ENCODE results near the gene TRAPPC2L.
"Not testable (repeated sequence)": the region's sequence is repeated elsewhere in the genome, so short reads cannot be mapped to it uniquely, and the experiment has no call there.

TRAPPC2L gene

DNA sequence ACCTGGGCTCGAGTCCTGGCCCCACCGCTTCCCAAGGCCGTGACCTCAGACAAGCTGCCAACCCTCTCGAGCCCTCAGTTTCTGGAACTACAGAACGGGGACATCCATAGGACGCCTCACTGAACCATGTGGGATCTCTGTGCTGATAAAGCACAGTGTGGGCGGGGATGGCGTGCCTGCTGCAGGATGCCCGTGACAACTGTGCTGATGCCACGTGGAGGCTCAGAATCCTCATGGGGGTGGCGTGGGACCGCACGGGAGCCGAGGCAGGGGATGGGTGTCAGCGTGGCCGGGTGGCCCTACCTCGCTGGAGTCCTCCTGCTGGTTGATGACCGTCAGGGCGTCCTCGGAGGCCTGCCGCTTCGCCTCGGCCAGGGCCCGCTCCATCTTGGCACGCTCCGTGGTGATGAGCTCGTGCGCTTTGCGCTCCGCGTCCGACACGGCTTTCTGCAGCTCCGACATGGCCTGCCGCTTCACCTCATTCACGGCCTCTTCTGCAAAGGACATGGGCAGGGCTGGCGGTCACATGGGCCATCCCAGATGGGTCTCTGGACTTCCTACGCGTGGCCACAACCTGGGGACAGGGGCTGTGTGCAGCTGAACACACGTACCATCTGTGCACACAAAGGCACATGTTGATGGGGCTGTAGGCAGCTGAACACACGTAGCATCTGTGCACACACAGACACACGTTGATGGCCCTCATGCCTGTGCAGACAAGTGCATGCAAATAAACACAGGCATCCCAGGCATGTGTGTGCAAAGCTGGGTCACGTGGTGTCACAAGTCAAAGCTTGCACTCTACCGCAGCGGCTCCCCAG lies 22.2 kb downstream of the TRAPPC2L start:
- DNase-seq: no peak

DNA sequence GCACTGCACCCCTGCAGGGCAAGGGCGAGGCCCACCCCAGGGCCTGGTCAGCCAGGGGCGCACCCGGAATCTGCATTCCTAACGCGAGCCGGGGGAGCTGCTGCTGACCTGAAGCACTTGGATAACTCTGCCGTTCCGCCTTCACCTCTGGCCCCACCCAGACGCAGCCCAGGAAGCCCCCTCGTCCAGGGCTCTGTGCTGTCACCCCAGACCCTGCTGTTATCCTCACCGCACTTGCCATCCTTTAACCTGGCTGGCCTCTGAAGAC lies 22.8 kb downstream of the TRAPPC2L start:
- DNase-seq: no peak

DNA sequence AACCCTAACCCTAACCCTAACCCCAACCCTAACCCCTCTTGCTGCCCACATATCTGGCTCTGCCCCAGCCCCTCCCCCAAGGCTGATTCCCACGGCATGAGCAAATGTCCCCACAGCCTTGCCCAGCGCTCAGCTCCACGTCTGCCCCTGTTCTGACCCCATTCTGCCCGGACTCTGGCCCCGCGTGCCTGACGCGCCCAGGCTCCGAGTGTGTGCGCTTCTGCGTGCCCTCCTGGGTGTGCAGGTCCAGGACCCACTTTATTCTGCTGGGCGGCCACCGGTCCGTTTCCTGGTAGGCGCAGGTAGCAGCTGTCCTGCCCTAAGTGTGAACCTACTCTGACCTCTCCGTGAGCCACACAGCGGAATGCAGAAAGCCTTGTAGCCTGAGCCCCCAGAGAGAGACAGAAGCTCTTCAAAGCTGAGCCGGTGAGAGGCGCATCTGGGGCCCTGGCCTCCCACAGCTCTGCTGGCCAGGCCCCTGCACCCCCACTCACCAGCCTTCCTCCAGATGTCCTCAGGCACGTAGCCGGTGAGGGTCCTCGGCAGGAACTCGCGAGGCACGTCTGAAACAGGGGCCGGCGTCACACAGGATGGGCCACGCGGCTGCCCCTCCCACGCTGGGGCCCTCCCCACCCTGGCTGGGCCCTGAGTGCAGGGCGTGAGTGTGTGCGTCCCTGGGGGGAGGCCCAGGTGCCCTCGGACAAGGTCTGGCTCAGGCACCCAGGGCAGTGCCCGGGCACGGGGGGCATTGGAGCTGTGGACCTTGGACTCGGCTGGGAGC lies 23.5 kb downstream of the TRAPPC2L start:
- no peak for DNase-seq

DNA sequence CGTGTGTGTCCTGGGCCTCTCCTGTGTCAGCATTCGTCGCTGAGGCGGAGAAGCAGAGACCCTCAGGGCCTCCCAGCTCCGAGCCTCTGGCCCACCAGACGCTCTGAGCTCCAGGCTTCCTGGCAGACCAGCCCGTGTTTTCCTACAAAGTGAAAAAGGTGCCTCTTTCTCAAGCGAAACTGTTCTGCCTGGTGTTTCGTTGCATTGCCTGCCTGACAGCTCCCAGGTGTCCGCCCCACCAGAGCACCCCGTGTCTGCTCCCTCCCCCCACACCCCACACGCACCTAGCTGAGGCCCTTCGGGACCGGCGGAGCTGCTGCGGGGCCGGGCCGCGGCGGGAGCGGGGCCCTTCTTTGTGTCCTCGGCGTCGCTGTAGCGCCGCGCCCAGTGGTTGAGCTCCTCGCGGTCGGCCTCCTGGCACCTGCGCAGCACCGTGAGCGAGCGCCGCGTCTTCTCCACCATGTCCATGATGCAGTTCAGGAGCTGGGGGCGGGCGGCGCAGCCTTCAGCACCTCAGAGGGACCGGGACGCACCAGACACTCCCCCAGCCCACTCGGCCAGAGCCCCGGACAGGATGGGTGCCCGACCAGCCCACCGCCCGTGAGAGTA lies 24.2 kb downstream of the TRAPPC2L start:
- DNase-seq: no peak

DNA sequence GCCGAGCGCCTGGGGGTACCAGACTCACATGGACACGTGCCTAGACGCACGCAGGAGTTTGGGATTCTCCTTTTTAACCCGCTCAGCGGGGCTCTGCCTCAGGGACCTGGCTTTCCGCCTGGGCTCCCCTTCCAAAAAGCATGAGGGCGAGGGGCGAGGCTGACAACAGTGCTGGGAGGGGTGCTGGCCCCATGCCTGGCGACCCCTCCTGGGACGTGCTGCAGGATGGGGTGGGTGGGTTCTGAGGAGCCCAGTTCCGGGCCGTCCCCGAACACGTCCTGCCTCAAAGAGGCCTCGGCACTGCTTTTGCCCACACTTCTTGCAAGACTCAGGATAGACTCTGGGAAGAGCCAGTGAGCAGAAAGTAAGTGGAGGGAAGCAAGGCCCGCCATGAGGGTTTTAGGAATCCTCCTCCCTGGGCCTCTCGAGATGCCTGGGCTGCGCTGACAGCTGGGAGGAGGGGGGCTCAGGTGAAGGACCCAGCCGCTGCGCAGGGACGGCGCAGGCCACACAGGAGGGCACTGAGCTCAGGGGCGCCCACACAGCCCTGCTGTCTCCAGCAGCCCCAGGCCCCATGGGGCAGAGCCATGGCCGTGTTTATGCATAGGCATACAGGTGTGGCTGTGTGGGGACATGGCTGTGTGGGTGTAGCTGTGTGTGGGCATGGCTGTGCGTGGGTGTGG lies 24.9 kb downstream of the TRAPPC2L start:
- DNase-seq: no peak

DNA sequence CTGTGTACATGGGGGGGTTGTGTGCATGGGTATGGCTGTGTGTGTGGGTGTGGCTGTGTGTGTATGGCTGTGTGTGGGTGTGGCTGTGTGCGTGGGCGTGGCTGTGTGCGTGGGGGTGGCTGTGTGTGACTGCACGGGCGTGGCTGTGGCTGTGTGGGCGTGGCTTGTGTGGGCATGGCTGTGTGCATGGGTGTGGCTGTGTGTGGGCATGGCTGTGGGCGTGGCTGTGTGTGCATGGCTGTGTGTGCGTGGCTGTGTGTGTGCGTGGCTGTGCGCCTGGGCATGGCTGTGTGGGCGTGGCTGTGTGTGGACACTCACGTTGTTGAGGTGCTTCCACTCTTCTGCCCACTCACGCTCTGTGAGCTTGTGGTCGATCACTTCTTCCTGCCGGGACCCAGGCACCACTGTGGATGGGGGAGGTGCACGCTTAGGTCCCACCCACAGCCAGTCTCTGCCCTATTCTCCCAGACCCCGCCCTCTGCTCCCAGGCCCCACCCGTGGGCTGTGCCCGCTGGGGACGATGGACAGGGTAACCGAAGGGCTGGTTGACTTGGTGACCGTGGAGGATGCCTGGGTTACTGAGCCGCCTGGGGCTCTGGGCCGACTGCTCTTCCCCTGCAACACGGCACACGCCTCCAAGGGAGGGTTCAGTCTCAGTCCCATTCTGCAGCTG lies 25.6 kb downstream of the TRAPPC2L start:
- DNase-seq: no peak

DNA sequence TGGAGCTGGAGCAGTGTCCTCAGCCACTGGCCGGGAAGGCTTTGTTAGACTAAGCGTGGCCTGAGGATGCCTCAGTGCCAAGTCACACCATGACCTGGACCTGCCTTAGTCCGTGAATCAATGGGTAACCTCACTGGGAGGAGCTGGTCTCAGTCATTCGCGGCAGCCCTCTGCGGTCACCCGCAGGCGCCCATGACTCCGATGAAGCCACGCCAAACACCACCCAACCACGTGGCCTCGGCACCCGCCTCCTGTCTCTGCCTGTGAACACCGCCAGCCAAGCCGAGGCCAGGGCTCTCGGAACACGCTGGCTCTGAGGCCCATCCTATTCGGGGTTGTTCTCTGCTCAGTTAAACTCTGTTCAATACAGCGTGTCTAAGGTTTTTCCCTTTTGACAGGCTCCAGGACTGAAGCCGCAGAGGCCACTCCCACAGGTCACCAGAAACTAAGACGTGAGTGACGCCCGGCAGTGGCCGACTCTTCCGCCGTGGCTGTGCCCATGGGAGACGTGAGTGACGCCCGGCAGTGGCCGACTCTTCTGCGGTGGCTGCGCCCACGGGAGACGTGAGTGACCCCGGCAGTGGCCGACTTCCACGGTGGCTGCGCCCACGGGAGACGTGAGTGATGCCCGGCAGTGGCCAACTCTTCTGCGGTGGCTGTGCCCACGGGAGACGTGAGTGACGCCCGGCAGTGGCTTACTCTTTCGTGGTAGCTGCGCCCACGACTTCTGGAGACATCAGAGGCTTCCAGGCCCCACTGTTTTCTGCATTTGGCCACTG lies 26.4 kb downstream of the TRAPPC2L start:
- no peak for DNase-seq

DNA sequence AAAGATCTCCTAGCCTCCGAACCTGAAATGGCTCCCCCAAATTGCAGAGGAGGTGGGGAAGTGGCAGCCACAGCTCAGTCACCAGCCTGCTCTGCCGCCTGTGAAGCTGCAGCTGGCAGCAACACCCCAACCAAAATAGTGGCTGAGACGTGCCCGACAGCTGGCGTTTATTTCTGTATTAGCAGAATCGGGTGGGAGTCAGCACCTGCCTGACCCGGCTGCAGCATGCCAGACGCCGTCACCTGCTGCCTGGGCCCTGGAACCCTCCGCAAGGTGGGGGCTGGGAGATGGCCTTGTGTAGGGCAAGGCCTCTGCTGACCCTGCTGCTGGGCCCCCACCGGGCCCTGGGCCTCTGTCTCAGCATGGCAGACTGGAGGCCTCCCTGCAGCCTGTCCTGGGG lies 27.0 kb downstream of the TRAPPC2L start:
- peak in 1 of 2 experiments; percentile 53 for DNase-seq

DNA sequence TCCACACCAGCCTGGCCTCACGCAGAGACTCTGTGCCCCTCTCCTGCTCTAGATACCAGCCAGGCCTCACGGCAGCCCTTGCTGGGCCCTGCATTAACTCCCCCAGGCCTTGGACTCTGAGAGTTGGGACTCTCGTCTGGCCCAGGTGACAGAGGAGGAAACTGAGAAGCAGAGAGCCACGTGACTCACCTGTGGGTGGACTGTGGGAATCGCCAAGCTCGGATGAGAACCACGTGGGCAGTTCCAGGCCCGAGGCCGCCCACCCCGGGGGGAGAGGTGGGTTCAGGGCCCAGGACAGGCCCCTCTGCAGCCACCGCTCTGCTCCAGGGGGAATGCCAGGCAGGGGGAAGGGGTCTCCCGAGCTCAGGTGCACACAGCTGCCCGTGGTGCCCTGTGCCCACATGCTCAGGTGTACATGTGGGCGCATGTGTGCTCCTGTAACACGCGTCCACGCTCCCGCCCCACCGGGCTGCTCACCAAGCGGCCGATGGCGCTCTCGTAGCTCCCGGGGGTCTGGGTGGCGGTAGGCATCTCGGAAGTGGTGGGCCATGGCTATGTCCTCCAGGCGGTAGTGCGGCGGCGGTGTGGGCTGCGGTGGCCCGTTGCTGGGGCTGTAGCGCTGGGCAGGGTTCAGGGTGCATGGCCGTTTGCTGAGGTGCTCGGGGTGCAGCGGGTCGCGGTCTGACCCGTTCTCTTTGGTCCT lies 27.8 kb downstream of the TRAPPC2L start:
- no peak for DNase-seq

DNA sequence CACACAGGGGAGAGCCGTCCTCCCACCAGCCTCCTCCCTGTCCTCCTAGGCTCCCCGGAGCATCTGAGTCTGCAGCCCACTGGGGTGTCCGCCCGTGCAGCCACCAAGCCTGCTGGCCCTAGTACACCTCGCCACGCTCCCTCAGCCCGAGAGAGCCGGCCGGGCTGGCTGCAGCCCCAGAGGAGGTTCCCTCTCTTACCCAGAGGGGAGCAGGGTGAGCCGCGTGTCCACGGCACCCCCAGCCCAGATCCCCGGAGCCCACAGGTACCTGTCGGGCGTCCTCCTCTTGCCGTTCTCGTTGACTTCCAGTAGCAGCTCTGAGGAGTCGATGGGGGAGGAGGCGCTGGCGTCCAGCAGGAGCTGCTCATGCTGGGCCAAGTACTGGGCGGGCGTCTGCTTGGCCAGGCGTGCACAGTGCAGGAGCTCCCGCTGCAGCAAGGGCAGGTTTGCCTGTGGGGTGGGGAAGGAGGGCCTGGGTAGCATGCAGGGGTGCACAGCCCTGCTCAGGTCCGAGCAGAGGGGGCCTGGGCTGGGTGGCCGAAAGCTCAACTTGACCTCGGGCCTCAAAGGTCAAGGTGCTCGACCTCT lies 28.9 kb downstream of the TRAPPC2L start:
- no peak for DNase-seq

DNA sequence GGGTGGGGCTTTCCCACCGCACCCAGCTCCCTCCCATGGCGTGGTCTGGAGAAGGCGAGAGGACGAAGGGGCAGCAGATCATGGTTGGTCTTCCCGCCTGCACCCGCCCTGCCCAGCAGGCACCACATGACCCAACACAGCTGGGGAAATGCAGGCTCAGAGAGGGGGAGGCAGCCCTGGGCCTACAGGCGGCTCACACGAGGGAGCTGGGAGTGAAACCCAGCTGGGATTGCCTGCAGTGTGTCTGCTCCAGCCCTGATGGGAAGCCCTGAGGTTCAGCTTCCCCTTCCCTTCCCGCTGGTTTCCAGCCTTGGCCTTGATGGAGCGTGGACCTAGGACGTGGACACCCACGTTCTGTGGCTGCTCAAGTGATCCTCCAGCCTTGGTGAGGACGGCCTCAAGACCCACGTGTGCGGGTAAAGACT lies 29.5 kb downstream of the TRAPPC2L start:
- DNase-seq: no peak

DNA sequence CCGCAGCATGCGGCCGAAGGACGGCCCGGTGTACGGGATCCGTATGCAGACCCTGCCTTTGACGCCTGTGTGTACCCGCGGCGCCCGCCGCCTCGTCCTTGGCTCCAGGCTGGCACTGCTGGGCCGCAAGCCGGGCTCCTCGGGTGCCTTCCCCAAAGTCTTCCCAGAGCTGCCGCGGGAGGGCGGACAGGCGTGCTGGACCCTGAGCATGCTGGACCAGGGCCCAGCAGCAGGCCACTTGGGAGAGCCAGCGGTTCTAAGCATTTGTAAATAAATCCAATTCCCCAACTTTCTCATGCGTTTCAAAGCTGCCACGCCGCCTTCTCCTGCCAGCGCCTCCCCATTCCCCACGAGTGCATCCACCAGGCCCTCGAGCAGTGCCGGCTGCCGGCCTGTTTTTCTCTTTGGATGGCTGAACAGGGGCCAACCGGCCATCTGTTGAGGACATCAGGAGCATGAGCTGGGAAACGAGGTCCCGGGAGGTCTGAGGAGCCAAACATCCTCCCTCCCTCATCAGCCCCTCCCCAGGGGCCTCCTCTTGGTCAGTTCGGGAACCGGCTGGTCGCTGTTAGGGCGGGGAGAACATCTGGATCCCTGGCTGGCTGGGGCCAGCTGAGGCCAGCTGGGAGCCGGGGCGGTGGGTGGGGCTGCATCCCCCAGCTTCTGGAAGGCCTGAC lies 30.1 kb downstream of the TRAPPC2L start:
- DNase-seq: peak; percentile 99

DNA sequence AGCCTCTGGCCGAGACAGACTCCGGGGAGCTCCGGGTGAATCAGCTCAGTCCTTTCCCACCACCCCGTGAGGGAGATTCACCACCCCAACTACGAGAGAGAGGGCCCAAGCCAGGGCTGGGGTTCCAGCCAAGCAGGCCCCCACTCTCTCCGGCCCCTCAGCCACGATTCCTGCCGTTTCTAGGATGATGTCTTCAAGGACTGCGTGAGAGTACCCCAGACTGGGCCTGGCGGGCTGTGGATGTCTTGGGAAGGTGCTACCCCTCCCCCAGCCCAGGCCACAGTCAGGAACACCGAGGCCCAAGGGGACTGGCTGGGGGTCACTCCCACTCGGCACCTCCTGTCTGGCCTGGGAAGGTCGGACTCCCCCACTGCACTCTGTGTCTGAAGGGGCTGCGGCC lies 31.1 kb downstream of the TRAPPC2L start:
- DNase-seq: no peak

DNA sequence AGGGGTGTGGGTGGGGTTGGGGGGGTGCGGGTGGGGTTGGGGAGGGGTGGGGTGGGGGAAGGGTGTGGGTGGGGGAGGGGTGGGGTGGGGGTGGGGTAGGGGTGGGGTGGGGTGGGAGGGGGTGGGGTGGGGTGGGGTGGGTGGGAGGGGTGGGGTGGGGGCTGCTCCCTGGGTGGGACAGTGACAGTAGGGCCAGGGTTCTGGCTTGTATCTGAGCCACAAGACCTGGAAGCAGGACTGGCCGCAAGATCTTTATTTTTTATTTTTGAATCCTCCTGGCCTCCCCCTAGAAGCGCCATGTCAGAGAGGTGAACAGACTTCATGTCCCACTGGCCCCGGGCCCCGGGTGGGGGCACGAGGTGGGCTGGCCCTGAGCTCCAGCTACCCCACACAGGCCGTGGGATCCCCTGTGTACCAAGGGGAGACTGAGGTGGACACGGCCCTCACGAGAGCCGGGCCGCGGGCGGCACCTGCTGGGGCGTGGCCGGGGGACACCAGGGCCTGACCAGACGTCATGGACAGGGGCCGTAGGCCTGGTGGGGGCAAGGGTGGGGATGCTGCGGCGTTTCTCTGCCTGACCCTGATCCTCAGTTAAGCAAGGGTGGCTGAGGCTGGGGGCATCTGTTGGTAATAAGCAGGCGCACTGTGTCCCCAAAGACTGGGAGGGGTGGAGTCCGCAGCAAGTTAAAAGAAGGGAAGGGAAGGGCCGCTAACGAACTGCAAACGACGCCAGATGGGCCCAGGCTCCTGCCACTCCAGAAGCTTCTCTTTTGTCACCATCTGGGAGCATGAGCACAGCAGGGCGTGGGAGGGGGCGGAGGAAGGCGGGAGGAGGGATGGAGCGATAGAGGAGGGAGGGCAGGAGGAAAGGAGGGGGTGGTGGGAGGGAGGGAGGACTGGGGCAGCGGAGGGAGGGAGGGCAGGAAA lies 31.8 kb downstream of the TRAPPC2L start:
- DNase-seq: peak; percentile 96 to 97

DNA sequence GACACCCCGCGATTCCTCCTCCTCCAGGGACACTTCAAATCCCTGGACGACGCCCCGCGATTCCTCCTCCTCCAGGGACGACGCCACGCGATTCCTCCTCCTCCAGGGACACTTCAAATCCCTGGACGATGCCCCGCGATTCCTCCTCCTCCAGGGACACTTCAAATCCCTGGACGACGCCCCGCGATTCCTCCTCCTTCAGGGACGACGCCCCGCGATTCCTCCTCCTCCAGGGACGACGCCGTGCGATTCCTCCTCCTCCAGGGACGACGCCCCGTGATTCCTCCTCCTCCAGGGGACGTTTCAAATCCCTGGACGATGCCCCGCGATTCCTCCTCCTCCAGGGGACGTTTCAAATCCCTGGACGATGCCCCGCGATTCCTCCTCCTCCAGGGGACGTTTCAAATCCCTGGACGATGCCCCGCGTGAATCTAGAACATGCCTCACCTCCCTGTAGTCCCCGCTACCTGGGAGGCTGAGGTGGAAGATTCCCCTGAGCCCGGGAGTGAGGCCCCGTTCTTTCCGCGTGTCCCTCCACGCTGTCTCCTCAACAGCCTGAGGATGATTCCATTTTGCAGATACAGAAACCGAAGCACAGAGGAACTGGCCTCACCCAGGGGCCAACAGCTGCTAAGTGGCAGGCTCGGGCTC lies 32.9 kb downstream of the TRAPPC2L start:
- not testable (repeated sequence) for DNase-seq

DNA sequence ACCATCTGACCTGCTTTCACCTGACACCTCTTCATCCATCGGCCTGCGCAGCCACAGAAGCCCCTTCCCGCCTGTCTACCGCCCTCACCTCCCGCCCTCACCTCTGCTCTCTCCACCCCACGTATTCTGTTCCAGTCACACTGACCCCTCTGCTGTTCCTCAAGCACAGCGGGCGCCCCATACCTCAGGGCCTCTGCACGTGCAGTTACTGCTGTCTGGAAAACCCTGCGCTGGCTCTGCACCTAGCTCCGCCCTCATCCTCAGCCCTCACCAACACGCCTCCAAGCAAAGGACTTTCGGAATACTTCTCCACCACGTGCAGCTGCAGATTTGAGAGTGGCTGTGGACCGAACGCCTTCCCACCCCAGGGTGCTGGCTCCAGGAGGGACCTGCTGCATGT lies 34.2 kb downstream of the TRAPPC2L start:
- no peak for DNase-seq

DNA sequence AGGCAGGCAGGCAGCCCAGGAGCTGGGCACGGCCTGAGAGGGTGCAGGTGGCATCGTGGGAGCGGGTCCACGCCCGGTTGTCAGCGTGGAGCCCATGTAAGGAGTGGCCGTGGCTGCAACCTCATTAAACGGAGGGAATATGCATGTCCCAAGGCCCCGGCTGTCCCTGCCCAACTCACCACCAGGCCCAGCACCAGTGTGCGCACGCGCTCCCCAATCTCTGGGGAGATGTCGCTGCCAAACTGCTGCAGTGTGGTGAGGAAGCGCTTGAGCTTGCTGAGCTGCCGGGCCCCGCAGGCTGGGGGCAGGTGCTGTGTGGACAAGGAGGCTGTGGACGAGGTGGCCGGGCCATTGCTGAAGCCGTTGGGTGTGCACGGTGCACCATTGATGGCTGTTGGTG lies 35.1 kb downstream of the TRAPPC2L start:
- no peak for DNase-seq

DNA sequence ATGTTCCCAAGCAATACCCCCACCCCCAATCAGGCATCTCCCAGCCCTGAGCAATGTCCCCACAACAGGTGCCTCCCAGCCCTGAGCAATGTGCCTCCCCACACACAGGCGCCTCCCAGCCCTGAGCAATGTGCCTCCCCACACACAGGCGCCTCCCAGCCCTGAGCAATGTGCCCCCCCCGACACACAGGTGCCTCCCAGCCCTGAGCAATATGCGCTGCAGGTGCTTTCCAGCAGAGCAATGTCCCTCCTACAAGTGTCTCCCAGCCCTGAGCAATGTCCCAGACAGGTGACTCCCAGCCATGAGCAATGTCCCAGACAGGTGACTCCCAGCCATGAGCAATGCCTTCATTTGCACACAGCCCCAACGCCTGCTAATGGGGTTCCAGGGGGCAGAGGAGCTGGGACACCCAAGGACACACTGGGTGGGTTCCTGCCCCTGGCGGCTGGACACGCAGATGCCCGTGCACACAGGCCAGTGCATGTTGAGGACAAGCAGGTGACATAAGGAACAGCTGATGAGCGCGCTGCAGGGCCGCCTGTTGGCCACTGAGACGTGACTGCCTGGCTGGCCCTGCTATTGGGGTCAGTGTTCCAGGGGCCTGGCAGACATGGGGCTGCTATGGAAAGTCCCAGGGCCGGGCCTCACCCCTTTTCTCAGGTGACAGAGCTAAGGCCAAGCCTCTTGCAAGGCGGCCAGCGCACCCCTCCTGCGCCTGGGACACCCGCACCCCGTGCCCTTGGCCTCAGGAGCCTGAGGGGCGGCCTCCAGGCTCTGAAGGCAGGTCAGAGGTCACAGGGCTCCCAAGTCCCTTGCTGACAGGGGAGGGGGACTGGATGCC lies 36.4 kb downstream of the TRAPPC2L start:
- no peak for DNase-seq

All from NCI-H524 (cell line).